Mesothelial cell of epicardium (in vitro differentiated cells): ENCODE data around the gene DUSP28. TPM values are rescaled to one million over a fixed set of nuclear protein-coding genes. Genes with fewer than 3 reads are reported as not detected.

ENCODE experiments used
- DNase-seq, 2 experiments: peaks; one replicate each; pipeline ENCODE4 v3.0.0; 2021; ENCODE audit warnings: low spot score in 2 of 2; ENCODE audit not compliant: unreplicated experiment in 2 of 2
- H3K27ac Mint-ChIP-seq: 2 replicates; pipeline ENCODE4 v1.8.0; 2021; ENCODE audit warnings: mixed read lengths
- H3K27me3 Mint-ChIP-seq: 2 replicates; pipeline ENCODE4 v1.8.0; 2021; ENCODE audit warnings: low read depth, mixed read lengths
- H3K36me3 Mint-ChIP-seq: 2 replicates; pipeline ENCODE4 v1.8.0; 2021; ENCODE audit warnings: mixed read lengths
- H3K4me1 Mint-ChIP-seq: 2 replicates; pipeline ENCODE4 v1.8.0; 2021; ENCODE audit warnings: mixed read lengths
- H3K4me3 Mint-ChIP-seq: 2 replicates; pipeline ENCODE4 v1.8.0; 2021; ENCODE audit warnings: mild to moderate bottlenecking, moderate library complexity, mixed read lengths
- H3K9me3 Mint-ChIP-seq: 2 replicates; pipeline ENCODE4 v1.8.0; 2021; ENCODE audit warnings: mixed read lengths
- CTCF ChIP-seq: fragments of 200-600 bp; sonication (generic); IDR thresholded peaks from one replicate; pipeline ENCODE4 v1.5.0; 2021; ENCODE audit warnings: antibody characterized with exemption; ENCODE audit not compliant: unreplicated experiment
- total RNA-seq: library from RNA; stranded (reverse); gene quantifications from 3 replicates; pipeline ENCODE4 v1.2.1, GENCODE V29; 2021

DUSP28 gene
- total RNA-seq, 1 donor from 2014 or later: 6.2 TPM

- Mint-ChIP-seq H3K27ac (no peak overlapping the region), H3K27me3 (no peaks in the 10 kb centered on the region), H3K4me1 (no peaks in the 10 kb centered on the region), H3K4me3 (no peak overlapping the region), H3K36me3 (peaks cover 4% of the 10 kb centered on the region), H3K9me3 (no peaks in the 10 kb centered on the region)
- TF ChIP-seq CTCF: no peak
- DNase-seq: peak in 1 of 2 experiments; percentile 14
Observed at GRCh38 chr2:240594511-240595380, 34.6 kb downstream of the DUSP28 start.

DNA sequence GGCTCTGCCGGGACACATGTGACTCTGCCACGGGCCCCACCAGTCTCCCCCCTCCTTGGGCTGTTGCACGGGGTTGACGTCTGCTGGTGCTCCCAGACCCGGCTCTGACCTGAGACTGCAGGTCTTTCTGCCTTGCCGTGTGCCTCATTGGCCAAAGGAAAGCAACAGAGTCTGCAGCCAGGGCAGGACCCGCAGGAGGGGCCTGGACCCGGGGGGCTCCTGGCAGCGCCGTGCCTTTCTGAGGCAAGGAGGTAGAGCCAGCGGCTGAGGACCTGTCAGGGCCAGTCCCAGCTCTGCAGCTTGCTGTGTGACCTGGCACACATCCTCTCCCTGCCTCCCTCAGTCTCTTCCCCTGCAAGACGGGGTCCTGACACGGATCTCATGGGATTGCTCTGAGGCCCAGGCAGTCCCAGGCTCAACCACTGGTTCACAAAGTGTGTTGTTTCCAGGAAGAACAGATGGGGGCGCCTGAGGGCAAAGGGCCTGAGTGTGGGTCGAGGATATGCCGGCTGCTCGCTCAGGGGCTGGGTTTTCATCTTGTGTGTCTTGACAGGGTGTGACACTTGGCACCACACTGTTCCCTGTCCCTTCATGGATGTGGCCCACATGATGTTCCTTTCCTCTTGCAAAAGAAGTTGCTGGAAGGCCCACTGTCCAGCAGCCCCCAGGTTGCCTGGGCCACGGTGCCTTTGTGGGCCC, 35.4 kb downstream of the DUSP28 start:
- TF ChIP-seq CTCF: no peak
- Mint-ChIP-seq H3K27me3 (no peaks in the 10 kb centered on the region), H3K4me3 (no peak overlapping the region), H3K27ac (no peak overlapping the region), H3K9me3 (no peaks in the 10 kb centered on the region), H3K36me3 (peaks cover 4% of the 10 kb centered on the region), H3K4me1 (no peaks in the 10 kb centered on the region)
- peak in 1 of 2 experiments; percentile 14 for DNase-seq

GRCh38 chr2:240596080-240596460, 35.9 kb downstream of the DUSP28 start:
- no peak for TF ChIP-seq CTCF
- no peak overlapping the region for H3K27ac Mint-ChIP-seq
- H3K4me3 Mint-ChIP-seq: no peak overlapping the region
- no peaks in the 10 kb centered on the region for H3K9me3 Mint-ChIP-seq
- DNase-seq: peak in 1 of 2 experiments; percentile 15
- no peaks in the 10 kb centered on the region for H3K4me1 Mint-ChIP-seq
- peaks cover 4% of the 10 kb centered on the region for H3K36me3 Mint-ChIP-seq
- H3K27me3 Mint-ChIP-seq: no peaks in the 10 kb centered on the region

GRCh38 chr2:240596491-240596931, 36.4 kb downstream of the DUSP28 start:
- Mint-ChIP-seq H3K9me3 (no peaks in the 10 kb centered on the region), H3K27ac (no peak overlapping the region), H3K4me3 (no peak overlapping the region), H3K27me3 (no peaks in the 10 kb centered on the region), H3K36me3 (peaks cover 1% of the 10 kb centered on the region), H3K4me1 (no peaks in the 10 kb centered on the region)
- peak in 1 of 2 experiments; percentile 16 for DNase-seq
- no peak for TF ChIP-seq CTCF

GRCh38 chr2:240597054-240597418, 36.9 kb downstream of the DUSP28 start:
- H3K27ac Mint-ChIP-seq: no peak overlapping the region
- no peaks in the 10 kb centered on the region for H3K9me3 Mint-ChIP-seq
- H3K36me3 Mint-ChIP-seq: no peaks in the 10 kb centered on the region
- H3K4me3 Mint-ChIP-seq: no peak overlapping the region
- no peaks in the 10 kb centered on the region for H3K27me3 Mint-ChIP-seq
- no peaks in the 10 kb centered on the region for H3K4me1 Mint-ChIP-seq
- TF ChIP-seq CTCF: no peak
- peak in 1 of 2 experiments; percentile 14 for DNase-seq
